ENCODE data around the gene ATP2B2.

Gene ATP2B2

DNA sequence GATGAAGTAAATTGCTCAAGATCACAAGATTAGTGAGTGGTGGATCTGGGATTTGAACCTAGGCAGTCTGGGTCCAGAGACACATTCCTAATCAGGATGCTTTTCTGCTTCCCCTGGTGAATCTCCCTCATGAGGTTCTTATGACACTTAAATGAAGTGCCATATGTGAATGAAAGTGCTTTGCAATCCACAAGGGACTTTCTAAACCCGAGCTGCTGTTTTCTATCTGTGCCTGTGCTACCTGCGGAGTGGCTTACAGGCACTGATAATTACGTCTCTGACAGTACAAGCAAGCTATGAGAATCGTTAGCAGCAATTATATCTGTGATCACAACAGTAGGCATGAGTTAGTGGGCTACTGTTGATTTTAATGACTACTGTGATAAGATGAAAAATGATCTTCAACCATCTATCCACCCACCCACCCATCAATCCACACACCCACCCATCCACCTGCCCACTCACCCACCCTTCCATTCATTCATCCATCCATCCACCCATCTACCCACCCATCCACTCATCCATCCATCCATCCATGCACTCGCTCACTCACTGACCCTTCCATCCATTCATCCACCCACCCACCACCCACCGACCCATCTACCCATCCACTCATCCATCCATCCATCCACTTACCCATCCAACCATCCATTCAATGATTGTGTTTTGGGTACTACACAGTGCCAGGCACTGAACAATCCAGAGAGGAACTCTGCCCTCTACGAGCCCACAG is 51.8 kb downstream of the ATP2B2 start:
- in situ Hi-C loops (cut with MboI; ENCODE audit: low sequenced_read_pairs) = no loop called here

DNA sequence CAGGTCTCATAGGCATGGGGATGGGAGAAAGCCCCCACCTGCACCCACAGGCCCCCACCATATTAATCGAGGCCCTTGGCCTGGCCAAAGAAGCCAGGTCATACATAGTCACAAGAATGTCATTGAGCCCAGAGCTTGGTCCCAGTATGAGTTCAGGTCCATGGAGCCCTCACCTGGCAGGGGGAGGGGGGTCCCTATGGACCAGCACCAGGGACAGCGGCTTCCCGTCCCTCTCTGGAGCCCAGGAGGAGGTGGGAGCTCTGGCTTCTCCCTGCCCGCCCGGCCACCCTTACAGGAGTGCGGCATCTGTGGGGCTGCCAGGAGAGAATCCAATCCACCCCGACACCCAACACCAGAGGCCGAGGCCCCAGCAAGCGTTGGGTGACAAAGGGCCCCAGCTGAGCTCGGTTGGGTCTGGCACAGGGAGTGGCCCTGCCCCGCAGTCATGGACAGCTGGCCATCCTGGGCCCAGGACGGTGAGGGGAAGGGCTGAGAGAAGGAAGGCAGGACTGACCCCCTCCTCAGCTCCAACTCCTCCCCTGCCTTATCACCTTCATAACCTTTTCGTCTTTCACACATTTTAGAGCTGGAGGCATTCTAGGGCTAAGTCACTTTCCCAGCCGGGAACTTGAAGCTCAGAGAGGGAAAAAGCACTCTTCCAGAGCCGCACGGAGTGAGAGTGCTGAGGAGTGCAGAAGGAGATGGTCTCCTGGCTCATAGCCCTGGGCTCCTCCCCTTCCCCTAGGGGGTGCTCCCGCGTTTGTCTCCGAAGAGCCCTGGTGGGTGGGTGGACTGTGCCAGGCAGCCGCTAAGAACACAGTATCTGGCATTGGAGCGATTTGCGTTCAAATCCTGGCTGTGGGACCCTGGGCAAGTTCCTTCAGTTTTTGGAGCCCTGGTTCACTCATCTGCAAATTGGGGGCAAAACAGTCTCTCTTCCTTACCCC is 54.6 kb downstream of the ATP2B2 start:
- in situ Hi-C loops (cut with MboI; ENCODE audit: low sequenced_read_pairs) = no loop called here

DNA sequence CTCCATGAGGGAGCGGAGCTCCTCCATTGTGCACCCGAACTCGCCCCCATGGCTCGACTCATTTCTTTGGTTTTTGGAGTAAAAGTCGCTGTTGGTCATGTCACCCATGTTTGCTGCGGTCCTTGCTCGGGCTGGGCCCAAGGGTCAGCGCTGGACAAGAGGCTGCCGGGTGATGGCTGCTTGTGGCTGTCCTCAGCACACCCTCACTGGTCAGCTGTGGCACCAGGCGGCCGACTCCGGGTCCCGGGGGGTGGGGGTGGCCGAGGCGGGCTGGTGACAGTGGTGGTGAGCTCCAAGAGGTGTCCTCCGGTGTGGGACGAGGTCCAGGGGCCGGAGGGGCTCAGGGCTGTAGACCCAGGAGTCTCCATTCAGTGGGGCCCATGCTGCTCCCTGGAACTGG is 56.0 kb downstream of the ATP2B2 start:
- in situ Hi-C loops (cut with MboI; ENCODE audit: low sequenced_read_pairs) = no loop called here

DNA sequence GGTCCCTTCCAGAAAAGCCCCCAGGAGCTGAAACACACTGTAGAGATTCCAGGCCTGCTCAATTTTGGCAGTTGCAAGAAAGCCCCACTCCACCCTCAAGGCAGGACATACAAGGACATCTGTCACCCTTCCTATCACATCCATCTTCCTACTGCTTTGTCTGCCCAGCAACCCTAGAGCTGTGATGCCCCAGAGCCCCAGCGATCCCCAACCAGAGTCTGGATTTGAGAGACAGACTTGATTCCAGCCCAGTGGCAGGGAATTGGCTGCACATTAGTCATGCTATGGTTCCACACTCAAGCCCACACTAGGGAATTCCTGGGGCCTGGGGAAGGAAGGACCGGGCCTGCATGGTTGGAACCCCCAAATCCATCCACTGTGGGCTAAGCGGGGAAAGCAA is 56.8 kb downstream of the ATP2B2 start:
- in situ Hi-C loops (cut with MboI; ENCODE audit: low sequenced_read_pairs) = no loop called here

DNA sequence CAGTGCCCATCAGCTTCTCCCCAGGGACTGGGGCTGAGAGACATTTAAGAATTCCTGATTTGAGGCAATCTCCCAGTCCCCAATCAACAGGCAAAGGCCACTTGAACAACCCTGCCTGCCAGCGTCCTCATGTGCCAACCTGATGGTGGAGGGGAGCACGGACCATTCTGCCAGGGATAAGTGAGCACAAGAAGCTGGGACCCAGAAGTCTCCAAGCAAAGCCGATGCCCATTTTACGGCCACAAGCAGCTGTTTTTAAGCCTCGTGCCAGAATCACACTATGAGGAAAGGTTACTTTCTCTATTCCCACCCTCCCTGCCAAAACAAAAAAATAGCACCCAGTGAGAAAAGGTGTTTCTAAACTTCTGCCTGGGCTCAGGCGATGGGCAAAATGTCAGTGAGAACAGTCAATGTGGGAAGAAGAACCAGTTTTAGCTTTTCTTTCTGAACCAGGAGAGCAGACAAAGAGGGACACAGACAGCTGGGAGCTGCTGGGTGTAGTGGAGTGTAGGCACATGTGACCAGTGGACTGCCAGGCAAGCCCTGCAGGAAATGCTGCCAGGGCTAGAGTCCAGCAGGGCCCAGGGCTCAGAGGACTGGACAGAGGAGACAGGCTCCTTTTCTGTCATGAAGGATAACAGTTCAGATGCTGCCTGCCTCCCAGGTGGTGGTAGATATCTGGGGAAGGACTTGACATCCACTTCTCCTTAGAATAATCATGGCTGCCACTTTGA is 57.7 kb downstream of the ATP2B2 start:
- in situ Hi-C loops (cut with MboI; ENCODE audit: low sequenced_read_pairs) = no loop called here

DNA sequence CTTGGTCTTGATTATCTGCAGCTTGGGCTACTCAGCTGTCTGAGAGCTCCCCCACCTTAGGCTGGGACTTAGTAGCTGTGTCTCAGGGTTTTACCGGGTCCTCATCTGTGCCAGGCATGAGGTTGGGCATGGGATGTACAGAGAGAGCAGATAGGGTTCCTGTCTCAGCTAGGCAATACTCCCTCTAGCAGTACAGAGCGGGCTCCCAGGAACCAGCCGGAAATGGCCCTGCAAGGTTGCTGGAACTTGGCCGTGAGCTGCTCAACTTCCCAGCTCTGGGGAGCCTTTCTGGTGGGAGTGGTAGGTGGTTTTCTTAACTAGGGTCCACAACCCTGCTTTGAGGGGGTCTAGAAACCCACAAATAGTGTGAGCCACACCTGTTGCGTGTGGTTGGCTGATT is 58.3 kb downstream of the ATP2B2 start:
- in situ Hi-C loops (cut with MboI; ENCODE audit: low sequenced_read_pairs) = no loop called here

DNA sequence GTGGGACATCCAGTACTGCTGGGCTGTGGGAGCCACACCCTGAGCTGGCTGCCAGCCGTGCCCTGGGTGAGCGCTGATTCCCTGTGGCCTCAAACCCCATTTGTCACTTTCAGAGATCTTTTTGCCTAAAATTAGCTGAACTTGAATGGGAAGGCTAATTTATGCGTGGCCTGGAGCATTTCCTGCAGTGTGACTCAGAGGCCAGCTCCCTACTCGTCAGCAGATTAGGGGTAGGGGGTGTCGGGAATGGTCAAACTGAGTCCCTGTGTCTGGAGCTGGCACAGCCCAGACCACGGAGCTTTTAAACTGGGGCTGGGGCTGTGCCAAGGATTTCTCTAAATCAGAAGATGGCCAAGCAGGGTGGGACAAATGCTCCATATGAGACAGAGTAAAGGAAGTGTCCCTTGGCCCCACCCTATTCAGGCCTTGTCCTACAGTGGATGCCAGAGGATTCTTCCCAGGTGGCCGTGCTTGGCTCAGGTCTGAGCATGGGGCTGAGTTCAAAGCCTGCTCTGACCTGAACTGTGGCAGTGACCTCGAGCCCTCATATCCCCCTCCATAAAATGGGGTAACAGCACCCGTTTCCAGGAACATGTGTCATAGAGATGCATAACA is 59.7 kb downstream of the ATP2B2 start:
- in situ Hi-C loops (cut with MboI; ENCODE audit: low sequenced_read_pairs) = no loop called here

DNA sequence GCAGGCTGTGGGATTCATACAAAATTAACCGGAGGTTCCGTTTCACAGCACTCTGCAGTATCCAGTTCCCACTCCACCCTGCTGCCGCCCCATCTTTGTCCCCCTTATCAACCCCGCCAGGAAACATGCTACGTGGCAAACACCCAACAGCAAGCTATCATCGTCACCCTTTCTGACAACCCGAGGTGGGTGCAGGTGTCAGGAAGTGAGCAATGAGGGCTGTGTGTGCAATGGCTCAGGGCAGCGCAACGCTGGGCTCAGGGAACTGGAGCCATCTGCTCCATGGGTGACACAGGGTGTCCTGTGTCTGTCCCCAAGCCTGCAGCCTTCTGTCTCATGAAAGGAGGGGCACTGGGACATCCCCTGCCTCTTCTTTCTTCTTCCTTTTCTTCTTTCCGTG is 60.9 kb downstream of the ATP2B2 start:
- in situ Hi-C loops (cut with MboI; ENCODE audit: low sequenced_read_pairs) = no loop called here

DNA sequence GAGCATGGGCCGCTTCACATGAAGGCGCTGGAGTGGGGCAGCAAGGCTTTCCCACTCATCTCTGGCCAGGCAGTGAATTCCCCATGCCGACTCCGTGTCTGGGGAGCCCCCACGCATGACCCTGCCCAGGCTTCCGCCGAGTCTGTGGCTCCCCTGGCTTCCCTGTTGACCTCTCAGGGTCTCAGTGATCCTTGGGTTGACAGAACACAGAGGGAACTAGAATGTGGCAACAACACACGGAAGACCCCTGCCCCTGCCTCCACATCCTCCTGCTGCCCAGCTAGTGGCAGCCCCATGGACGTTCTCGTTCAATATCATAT is 61.3 kb downstream of the ATP2B2 start:
- in situ Hi-C loops (cut with MboI; ENCODE audit: low sequenced_read_pairs) = no loop called here

DNA sequence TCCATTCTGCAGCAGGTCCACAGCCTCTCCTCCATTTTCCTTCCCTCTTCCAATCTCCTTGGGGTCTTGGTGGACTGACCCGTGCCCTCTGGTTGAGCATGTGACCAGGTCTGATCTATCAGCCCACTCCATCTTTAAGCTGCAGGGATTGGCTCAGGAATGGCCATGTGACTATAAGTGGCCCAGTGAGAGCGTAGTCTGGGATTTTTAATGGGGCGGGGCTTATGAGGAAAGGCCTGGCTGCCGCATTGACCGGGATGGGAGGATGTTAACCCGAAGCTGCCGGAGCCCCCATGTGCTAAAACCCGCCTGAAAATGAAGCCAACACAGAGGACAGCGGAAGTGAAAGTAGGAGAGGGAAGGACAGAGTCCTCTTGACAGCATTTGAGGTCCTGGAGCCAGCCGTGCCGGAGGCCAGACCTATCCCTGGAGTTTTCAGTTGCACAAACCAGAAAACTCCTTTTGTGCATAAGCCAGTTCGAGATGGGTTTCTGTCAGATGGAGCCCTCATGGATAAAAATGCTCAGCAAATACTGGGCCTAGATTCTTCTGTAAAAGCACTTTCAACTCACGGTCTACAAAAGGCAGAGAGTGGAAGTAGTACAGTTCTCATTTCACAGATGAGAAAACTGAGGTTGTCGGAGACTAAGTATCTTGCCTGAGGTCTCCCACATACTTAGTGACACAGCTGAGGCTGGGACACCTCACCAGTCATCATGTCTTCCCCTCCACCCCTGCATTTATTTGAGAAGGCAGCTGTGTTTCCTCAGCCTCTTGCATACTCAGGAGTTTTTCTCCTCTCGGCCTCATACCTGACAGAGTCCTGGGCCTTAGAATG is 61.9 kb downstream of the ATP2B2 start:
- in situ Hi-C loops (cut with MboI; ENCODE audit: low sequenced_read_pairs) = no loop called here

DNA sequence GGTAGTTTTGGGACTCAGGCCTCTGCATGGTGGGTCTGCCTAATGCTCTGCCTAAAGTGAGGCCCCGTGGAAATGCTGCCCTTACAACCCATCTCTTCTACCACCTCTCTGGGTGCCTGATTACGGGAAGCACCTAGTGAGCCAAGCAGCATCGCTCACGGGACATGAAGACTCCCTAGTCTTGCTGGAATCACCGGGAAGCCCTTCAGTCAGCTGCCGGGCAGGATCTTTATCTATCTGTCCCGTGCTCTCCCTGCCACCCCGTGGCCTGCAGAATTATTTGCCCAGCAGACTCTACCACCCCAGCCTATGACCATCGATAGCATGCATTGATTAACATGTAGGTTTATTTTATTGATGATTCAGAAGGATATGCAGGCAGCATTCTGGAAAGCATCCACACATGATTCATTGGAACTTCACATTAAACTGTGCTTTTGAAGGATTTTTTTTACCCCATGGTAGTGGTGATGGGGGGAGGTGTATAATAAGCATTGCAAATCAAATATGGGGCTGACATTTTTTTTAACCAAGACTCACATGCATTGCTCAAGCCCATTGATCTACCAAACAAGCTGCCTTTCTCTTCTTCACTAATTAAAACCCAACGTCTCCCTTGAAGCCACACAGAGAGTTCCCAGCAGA is 63.1 kb downstream of the ATP2B2 start:
- in situ Hi-C loops (cut with MboI; ENCODE audit: low sequenced_read_pairs) = no loop called here

DNA sequence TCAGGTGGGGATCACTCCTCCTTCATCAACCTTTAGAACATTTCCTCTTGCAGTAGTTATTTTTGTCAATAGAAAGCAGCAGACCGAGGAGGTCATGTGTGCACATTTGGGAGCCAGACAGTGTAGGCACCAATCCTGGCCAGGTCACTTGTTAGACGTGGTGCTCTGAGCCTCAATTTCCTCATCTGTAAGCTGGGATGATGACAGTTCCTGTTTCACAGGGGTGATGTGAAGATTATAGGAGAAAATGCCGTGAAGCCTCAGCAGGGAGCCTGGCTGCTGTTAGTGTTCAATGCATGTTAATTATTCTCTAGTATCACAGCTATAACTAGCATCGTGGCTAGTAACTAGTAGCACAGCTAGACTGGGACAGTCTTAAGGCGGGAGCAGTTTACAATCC is 64.7 kb downstream of the ATP2B2 start:
- in situ Hi-C loops (cut with MboI; ENCODE audit: low sequenced_read_pairs) = no loop called here

DNA sequence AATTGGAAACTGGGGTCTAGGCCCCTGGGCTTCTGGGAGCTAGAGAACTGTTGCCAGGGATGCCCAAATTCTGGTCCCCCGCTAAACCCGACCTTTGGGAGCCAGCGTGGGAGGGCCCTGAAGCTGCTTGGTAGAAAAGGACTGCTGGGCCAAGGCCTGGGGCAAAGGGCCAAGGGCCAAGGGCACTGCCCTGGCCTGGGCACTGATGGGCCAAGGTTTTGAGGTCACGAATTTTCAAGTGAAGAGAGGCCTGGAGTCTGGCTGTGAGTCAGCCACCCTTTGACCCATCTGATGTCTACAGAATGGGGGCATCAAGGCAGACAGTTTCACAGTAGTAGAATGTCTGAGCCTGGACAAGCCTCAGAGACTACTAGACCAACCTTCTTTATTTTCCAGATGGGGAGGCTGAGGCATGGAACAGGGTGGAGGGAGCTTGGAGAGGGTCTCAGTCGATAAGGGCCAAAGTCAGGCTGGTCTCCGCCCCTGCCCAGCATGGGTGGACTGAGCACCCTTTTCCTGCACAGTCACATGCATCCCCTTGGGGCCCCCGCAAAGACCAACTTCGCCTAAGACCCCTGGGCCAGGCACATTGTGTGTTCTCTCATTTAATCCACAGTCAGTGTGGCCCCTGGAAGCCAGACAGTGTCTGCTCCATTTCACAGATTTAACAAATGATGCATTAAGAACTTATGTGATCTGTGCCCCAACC is 66.3 kb downstream of the ATP2B2 start:
- in situ Hi-C loops (cut with MboI; ENCODE audit: low sequenced_read_pairs) = no loop called here

DNA sequence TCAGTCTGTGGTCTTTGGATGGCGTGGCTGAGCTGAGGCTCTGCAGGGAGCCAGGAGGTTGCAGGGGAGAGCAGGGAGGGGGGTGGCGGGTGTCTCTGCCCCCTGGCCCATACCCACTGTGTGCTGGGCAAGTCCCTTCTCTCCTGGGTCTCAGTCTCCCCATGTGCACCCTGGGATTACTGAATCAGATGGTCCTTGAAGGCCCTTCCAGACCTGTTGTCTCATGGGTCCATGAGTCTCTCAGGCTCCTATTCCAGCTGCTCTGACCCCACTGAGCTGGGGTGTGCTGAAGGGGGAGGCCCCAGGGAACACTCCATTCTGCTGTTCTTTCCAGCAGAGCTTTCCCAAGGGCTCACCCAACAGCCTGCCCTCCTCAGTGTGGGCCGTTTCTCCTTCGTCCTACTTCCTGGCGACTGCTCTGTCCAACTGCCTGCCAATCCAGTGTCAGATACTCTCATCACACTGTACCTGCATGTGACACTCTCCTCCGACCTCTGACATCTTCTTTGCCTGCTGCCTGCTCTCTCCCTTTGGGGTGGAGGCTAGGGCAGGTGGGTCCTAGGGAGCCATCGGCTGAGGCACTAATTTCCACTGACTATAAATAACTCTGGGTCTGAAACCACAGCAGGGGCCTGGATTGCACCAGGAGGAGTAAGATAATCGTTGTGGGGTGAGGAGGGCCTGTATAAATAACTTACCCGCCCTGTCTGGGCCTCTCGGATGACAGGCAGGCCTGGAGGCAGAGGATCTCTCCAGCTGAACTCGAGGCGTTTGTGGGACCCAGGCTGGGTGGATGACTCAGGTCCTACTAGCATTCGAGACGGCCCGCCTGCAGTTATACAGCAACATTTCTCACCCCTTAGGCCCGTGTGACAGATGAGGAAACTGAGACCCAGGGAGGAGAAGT is 67.1 kb downstream of the ATP2B2 start:
- in situ Hi-C loops (cut with MboI; ENCODE audit: low sequenced_read_pairs) = no loop called here

DNA sequence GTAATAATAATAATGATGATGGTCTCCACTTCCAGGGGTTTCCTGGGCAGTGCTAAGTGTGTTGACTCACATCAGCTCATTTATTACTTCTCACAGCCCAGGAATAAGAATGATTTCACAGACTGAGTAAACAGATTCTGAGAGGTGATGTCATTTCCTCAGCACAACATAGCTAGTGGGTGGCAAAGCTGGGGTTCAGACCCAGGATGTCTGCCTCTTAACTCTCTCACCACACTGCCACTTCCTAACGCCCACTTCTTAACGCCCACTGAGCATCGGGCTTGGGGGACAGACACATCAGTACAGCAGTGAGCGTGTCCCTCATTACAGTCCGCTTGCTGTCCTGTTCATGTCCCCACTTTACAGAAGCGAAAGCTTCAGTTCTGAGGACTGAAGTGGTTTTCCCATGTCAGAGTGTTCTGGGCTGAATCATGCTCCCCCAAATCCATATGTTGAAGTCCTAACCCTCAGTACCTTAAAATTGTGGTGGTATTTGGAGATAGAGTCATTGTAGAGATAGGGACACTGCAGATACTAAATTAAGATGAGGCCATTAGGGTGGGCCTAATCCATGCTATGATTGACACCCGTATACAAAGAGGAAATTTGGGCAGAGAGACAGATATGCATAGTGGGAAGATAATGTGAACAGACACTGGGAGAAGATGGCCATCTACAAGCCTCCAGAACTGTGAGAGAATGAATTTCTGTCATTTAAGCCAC is 68.0 kb downstream of the ATP2B2 start:
- in situ Hi-C loops (cut with MboI; ENCODE audit: low sequenced_read_pairs) = no loop called here

DNA sequence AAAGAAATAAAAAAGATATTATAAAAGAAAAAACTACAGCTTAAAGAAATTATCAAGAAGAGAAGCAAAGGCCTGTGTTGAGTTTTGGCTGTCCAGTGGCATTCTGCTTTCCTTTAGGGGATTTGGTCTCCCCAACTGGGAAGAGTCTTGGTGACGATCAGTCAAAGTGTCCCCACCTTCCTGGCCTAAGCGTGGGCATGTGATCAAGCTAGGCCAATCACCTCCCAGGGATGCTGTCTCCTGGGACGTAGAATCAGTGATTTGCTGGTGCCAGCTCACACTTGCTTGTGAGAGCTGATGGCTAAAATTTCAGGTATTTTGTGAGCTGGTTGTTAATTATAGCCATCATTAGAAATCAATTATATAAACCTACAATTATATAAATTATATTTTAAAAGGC is 69.5 kb downstream of the ATP2B2 start:
- in situ Hi-C loops (cut with MboI; ENCODE audit: low sequenced_read_pairs) = no loop called here

DNA sequence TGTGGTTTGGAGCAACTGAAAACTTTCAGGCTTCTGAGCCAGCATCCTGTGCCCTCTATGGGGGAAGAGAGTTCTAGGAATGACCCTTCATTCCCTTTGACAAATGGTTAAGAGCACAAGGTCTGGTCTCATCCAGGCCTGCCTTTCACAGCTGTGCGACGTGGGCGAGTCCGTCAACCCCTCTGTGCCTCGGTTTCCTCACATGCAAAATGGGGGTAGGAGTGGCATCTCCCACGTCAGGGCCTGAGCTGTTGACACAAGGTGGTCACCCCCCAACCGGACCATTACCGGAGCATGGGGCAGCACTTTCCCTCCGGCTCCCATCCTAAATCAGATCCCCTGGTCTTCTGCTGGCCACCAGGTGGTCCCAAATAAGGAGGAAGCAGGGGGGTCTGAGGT is 70.4 kb downstream of the ATP2B2 start:
- in situ Hi-C loops (cut with MboI; ENCODE audit: low sequenced_read_pairs) = no loop called here

All from hTERT RPE-1 (cell line).